Suppressor macrophage treated with lipopolysaccharide for 1 hour (primary cell): ENCODE results near the gene SLF2.
"Not testable (repeated sequence)": the region's sequence is repeated elsewhere in the genome, so short reads cannot be mapped to it uniquely, and the experiment has no call there.

ENCODE experiments used
- DNase-seq, 3 donors: peaks; one replicate each; pipeline ENCODE4 v3.0.0-alpha.2; 2020 to 2022

Gene SLF2

DNA sequence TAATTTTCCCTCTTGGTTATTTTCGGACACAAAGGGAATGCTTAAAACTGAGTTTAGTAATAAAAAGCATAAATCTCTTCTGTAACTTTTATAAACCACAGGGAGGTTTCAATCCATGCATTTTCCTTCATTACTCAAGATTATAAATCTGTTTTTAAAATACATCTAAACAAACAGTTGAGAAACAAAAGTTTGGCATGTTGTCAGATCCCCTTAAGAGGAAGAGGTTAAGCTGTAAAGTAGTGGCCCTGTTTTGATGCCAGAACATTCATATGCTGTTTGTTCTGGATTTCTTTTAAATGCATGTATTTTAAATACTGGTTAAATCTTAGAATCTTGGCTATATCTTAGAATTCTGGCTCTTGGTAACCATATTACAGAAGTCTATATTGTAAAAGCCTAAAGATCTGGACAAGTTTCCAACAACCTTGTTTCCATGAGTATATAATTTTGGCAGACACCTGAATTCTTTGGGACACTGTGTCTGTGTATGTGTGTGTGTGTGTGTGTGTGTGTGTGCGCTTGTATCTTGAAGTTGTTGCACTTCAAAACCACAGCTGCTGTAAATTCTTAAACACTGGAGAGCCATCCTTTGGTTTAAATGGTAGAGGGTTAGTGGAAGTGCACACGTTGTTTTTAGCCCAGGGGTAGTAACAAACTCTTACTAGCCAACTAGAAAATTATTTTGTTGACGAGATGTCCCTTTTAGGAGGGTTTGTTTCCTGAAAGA lies 49.8 kb downstream of the SLF2 start:
- DNase-seq = no peak

DNA sequence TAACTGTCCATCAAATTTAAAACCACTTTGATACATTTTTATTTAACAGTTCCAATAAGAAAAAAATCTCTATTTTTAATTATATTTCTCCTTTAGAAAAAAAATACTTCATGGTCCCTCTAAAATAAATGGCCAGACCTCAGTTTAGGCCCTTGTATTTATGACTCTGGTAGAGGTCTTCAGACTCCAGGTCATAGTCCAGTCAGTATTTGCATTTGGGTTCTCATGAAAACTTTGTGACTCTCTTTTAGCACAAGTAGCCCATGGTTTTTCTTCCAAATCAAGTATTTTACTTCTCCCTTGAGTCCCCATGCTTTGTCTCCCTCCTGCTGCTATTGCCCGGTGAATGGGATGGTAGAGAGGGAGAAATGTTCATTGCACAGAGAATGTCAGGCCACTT lies 51.1 kb downstream of the SLF2 start:
- DNase-seq = no peak

DNA sequence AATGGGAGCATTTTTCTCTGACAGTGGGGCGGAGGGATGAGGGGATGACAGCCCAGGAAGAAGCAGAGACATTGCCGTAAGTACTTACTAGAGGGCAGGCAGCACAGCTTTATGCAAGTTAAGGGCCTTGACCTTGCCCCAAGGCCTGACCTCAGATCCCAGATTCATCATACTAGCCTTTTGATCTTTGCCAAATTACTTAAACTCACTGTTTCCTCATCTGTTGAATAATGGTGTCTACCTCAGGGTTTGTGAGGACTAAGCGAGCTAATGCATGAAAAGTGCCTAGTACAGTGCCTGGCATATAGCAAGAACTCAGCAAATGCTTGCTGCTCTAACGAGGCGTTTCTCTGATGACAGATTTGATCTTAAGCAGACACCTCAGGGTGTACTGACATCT lies 53.1 kb downstream of the SLF2 start:
- no peak for DNase-seq

DNA sequence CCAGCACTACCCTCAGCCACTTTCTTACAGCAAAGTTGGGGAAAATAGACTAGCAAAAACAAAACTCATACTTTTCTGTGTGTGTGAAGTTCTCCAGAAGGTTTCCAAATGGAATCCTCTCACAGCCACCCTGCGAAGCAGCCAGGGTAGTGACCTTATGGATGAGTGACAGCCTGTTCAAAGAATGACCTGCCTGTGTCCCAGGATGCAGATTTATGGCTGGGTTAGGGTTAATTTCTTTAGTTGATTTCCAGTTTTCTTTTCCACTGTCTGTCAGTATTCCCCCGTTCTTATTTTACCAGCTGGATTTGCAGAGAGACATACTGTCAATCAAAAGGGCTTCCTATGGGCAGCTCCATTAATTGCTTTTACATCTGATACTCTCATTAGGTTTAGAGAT lies 54.1 kb downstream of the SLF2 start:
- DNase-seq = no peak

GRCh38 chr10:100967332-100967731 lies 54.6 kb downstream of the SLF2 start:
- no peak for DNase-seq

DNA sequence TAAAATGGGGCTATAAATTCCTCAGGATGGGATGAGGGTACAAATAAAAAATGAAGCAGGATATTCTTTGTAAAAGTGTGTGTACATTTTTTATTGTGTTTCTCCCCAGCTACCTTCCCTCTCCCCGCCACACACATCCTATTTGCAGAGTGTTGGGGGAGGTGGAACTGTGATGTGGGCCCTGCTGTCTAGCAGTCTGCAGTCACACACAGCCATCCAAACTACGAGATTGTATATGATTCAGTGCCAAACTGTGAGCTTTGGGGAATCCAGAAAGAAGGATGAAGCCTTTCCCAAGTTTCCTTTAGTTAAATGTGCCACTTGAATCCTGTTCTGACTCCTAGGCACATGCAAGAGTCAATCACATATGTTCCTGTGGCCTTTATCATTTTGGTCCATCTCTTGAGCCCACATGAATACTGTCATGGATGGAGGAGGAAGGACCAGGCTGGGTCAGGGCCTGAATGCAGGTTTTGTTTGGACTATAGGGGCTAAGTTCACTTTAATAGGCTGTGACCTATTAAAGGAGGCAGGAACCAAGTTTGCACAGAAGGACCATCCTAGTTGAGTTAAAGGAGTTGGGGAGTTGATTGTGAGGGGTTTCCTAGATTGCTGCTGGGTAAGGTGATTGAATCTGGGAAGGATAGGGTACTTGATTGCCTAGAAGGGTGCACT lies 55.4 kb downstream of the SLF2 start:
- no peak for DNase-seq

- DNase-seq = no peak
Observed at GRCh38 chr10:100968863-100969186, 56.1 kb downstream of the SLF2 start.

- peak; percentile 28 to 69 (median 32) for DNase-seq
Observed at GRCh38 chr10:100969187-100970075, 56.7 kb downstream of the SLF2 start, which contains the start of gene SEMA4G. TSS of gene SEMA4G (plus strand) at chr10:100969504. CDS start at chr10:100972913, 3,409 bp downstream.

GRCh38 chr10:100970076-100970913 lies 57.5 kb downstream of the SLF2 start:
- no peak for DNase-seq

- DNase-seq = no peak
Observed at GRCh38 chr10:100970914-100971811, 58.4 kb downstream of the SLF2 start.

- DNase-seq = no peak
Observed at GRCh38 chr10:100972115-100972903, 59.5 kb downstream of the SLF2 start.

DNA sequence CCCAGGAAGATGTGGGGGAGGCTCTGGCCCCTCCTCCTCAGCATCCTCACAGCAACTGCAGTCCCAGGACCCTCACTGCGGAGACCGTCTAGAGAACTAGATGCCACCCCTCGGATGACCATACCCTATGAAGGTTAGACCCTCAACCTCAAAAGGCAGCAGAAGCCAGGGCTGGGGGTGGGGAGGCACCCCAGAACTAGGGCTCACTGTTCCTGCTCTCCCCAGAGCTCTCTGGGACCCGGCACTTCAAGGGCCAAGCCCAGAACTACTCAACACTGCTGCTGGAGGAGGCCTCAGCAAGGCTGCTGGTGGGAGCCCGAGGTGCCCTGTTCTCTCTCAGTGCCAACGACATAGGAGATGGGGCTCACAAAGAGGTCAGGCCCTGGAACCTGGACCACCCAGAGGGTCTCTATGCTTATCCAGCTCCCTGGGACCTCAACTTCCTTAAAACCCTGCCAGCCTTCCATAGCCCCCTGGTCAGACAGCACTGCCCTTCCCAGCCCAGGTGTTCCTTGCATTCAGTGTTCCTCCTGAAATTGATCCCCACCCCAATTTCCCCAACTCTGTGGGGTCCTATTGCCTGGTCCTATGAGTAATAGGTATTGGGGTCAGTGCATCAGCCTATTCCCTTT lies 60.3 kb downstream of the SLF2 start:
- no peak for DNase-seq

GRCh38 chr10:100975397-100975796 lies 62.6 kb downstream of the SLF2 start:
- DNase-seq = not testable (repeated sequence)

- DNase-seq = no peak
Observed at GRCh38 chr10:100976906-100977305, 64.1 kb downstream of the SLF2 start.

GRCh38 chr10:100977436-100977835 lies 64.7 kb downstream of the SLF2 start:
- DNase-seq = no peak

DNA sequence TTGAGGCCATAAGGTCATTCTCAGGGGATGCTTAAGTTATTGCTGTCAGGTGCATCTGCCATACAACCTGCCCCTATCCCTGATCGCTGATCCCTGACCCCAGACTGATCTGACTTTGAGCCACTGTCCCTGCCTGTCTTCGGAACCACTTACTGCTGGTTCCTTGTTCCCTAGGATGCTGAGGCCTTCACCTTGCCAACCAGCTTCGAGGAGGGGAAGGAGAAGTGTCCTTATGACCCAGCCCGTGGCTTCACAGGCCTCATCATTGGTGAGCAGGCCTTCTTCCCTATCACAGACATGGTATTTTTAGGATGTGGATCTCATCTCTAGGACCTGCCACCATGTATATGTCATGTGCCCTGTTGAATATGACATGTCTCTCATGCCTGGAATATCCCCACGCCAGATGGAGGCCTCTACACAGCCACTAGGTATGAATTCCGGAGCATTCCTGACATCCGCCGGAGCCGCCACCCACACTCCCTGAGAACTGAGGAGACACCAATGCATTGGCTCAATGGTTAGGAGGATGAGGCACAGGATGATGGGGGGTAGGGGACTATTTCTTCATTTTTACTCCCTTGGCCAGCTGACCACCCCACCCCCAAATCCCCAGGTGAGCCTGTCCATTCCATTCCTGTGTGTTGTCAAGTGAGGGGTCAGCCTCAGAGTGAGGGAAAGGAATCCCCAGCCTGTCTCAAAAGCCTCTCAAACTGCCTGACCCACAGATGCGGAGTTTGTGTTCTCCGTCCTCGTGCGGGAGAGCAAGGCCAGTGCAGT lies 65.5 kb downstream of the SLF2 start:
- no peak for DNase-seq

GRCh38 chr10:100978901-100979195 lies 66.1 kb downstream of the SLF2 start:
- no peak for DNase-seq

GRCh38 chr10:100979791-100980272 lies 67.1 kb downstream of the SLF2 start:
- no peak for DNase-seq

DNA sequence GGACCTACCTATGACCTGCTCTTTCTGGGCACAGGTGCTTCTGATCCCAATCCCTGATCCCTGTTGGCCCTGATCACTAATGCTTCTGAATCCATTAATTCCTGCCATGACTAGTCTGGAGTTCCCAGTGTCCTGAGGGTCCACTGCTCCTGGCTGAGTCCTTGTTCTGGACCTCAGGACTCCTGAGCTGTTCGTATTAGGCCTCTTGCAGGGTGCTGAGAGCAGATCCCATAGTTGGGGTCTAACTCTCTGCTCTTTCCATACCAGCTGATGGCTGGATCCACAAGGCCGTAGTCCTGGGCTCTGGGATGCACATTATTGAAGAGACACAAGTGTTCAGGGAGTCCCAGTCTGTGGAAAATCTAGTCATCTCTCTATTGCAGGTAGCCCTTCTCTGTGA lies 67.5 kb downstream of the SLF2 start:
- DNase-seq = no peak
